Glutamatergic neuron (in vitro differentiated cells): ENCODE data around the gene TSR1. TPM values are rescaled to one million over a fixed set of nuclear protein-coding genes. Genes with fewer than 3 reads are reported as not detected.

Source experiments
- DNase-seq: peaks from one replicate; pipeline ENCODE4 v3.0.0; 2022
- H3K27ac Mint-ChIP-seq: one replicate; pipeline ENCODE4 v1.8.0; 2020; ENCODE audit warnings: mild to moderate bottlenecking, mixed read lengths, inconsistent platforms; ENCODE audit not compliant: unreplicated experiment
- H3K27me3 Mint-ChIP-seq: one replicate; pipeline ENCODE4 v1.8.0; 2020; ENCODE audit warnings: mild to moderate bottlenecking, moderate library complexity, mixed read lengths, inconsistent platforms; ENCODE audit not compliant: unreplicated experiment
- H3K36me3 Mint-ChIP-seq: one replicate; pipeline ENCODE4 v1.8.0; 2020; ENCODE audit warnings: mild to moderate bottlenecking, mixed read lengths, inconsistent platforms; ENCODE audit not compliant: unreplicated experiment
- H3K4me1 Mint-ChIP-seq: one replicate; pipeline ENCODE4 v1.8.0; 2020; ENCODE audit warnings: mild to moderate bottlenecking, low read depth, mixed read lengths, inconsistent platforms; ENCODE audit not compliant: unreplicated experiment
- H3K4me3 Mint-ChIP-seq: one replicate; pipeline ENCODE4 v1.8.0; 2020; ENCODE audit warnings: mild to moderate bottlenecking, mixed read lengths, inconsistent platforms; ENCODE audit not compliant: unreplicated experiment
- H3K9me3 Mint-ChIP-seq: one replicate; pipeline ENCODE4 v1.8.0; 2020; ENCODE audit warnings: mild to moderate bottlenecking, moderate library complexity, mixed read lengths, inconsistent platforms; ENCODE audit not compliant: unreplicated experiment
- CTCF ChIP-seq: fragments of 200-600 bp; sonication (generic); IDR thresholded peaks from one replicate; pipeline ENCODE4 v1.5.0; 2021; ENCODE audit not compliant: partially characterized antibody, unreplicated experiment
- total RNA-seq: library from RNA; stranded (reverse); fragmentation: NEBNext Ultra II Directional; extraction: Animal tissue kit (Norgen Biotek cat#: 25700); gene quantifications from one replicate; pipeline ENCODE4 v1.2.1, GENCODE V29; 2021; ENCODE audit not compliant: unreplicated experiment

Gene TSR1
- total RNA-seq, 1 donor from 2014 or later, result 25.6 TPM

GRCh38 chr17:2289878-2290478 lies 46.3 kb downstream of the TSR1 start:
- no peak for TF ChIP-seq CTCF
- no peak for DNase-seq
- Mint-ChIP-seq H3K4me1 (no peaks in the 10 kb centered on the region), H3K9me3 (no peaks in the 10 kb centered on the region), H3K4me3 (no peak overlapping the region), H3K27ac (no peak overlapping the region), H3K36me3 (no peaks in the 10 kb centered on the region), H3K27me3 (peaks cover 5% of the 10 kb centered on the region)

GRCh38 chr17:2283302-2283701 lies 53.0 kb downstream of the TSR1 start:
- H3K27ac Mint-ChIP-seq, result no peak overlapping the region
- peaks cover 4% of the 10 kb centered on the region for H3K27me3 Mint-ChIP-seq
- H3K4me3 Mint-ChIP-seq, result no peak overlapping the region
- peaks cover 2% of the 10 kb centered on the region for H3K4me1 Mint-ChIP-seq
- no peaks in the 10 kb centered on the region for H3K9me3 Mint-ChIP-seq
- no peak for TF ChIP-seq CTCF
- peaks cover 5% of the 10 kb centered on the region for H3K36me3 Mint-ChIP-seq
- DNase-seq, result no peak

GRCh38 chr17:2282297-2282873 lies 53.9 kb downstream of the TSR1 start:
- H3K27me3 Mint-ChIP-seq, result peaks cover 4% of the 10 kb centered on the region
- DNase-seq, result no peak
- H3K9me3 Mint-ChIP-seq, result no peaks in the 10 kb centered on the region
- H3K4me3 Mint-ChIP-seq, result no peak overlapping the region
- peaks cover 2% of the 10 kb centered on the region for H3K4me1 Mint-ChIP-seq
- H3K36me3 Mint-ChIP-seq, result peaks cover 5% of the 10 kb centered on the region
- peak; percentile 80 for TF ChIP-seq CTCF
- peak overlapping the region; percentile 14 for H3K27ac Mint-ChIP-seq

- Mint-ChIP-seq H3K27ac (no peak overlapping the region), H3K9me3 (no peaks in the 10 kb centered on the region), H3K4me1 (peaks cover 2% of the 10 kb centered on the region), H3K27me3 (peaks cover 2% of the 10 kb centered on the region), H3K36me3 (peaks cover 5% of the 10 kb centered on the region), H3K4me3 (no peak overlapping the region)
- DNase-seq, result no peak
- TF ChIP-seq CTCF, result no peak
Measured at GRCh38 chr17:2279707-2280106, 56.5 kb downstream of the TSR1 start.

- no peak for TF ChIP-seq CTCF
- Mint-ChIP-seq H3K36me3 (peaks cover 5% of the 10 kb centered on the region), H3K27me3 (peaks cover 2% of the 10 kb centered on the region), H3K9me3 (no peaks in the 10 kb centered on the region), H3K4me1 (peaks cover under 1% of the 10 kb centered on the region), H3K4me3 (no peak overlapping the region), H3K27ac (no peak overlapping the region)
- no peak for DNase-seq
Measured at GRCh38 chr17:2277429-2278170, 58.7 kb downstream of the TSR1 start.
